Stimulated activated CD4-positive, alpha-beta T cell treated with anti-CD3 and anti-CD28 coated beads, Interleukin-1b, Interleukin-23, amount 100 ng/mL, for 1 hour (primary cell): Measurements from ENCODE around the gene MS4A6A.
"Not testable (repeated sequence)": the region's sequence is repeated elsewhere in the genome, so short reads cannot be mapped to it uniquely, and the experiment has no call there.

Source experiments
- DNase-seq, 2 donors: peaks; one replicate each; pipeline ENCODE4 v3.0.0-alpha.2; 2020; ENCODE audit warnings: low read depth in 2 of 2

Gene MS4A6A

GRCh38 chr11:60128866-60129265, 54.0 kb downstream of the MS4A6A start:
- not testable (repeated sequence) for DNase-seq

GRCh38 chr11:60128376-60128775, 54.5 kb downstream of the MS4A6A start:
- no peak for DNase-seq

- DNase-seq: no peak
Measured at GRCh38 chr11:60127311-60127811, 55.5 kb downstream of the MS4A6A start.

- DNase-seq: no peak
Measured at GRCh38 chr11:60125956-60126585, 56.8 kb downstream of the MS4A6A start.

GRCh38 chr11:60124802-60125432, 58.0 kb downstream of the MS4A6A start:
- no peak for DNase-seq
